GM23248 (cell line): ENCODE results near the gene UTS2. TPM values are rescaled to one million over a fixed set of nuclear protein-coding genes. Genes with fewer than 3 reads are reported as not detected.

Source experiments
- DNase-seq: peaks from one replicate; pipeline ENCODE4 v3.0.0-alpha.2; 2015
- H2AFZ ChIP-seq: fragments of 200-600 bp; sonication (generic); 2 replicates; pipeline ENCODE4 v1.6.1; 2016; ENCODE audit warnings: antibody characterized with exemption
- H3F3A ChIP-seq: fragments of 200-600 bp; sonication (generic); 2 replicates; pipeline ENCODE4 v1.6.1; 2016; ENCODE audit warnings: mild to moderate bottlenecking, antibody characterized with exemption, mixed run types; ENCODE audit not compliant: insufficient read depth
- H3K27ac ChIP-seq: fragments of 200-600 bp; sonication (generic); 2 replicates; pipeline ENCODE4 v1.5.1; 2016; ENCODE audit warnings: mild to moderate bottlenecking
- H3K27me3 ChIP-seq: fragments of 200-600 bp; sonication (generic); replicated peaks from 2 replicates; pipeline ENCODE4 v1.6.1; 2016; ENCODE audit warnings: mild to moderate bottlenecking; ENCODE audit not compliant: insufficient read depth
- H3K36me3 ChIP-seq: fragments of 200-600 bp; sonication (generic); 2 replicates; pipeline ENCODE4 v1.6.1; 2016; ENCODE audit warnings: low read depth, mild to moderate bottlenecking
- H3K4me1 ChIP-seq: fragments of 200-600 bp; sonication (generic); 2 replicates; pipeline ENCODE4 v1.6.1; 2016; ENCODE audit warnings: mild to moderate bottlenecking; ENCODE audit not compliant: insufficient read depth
- H3K4me2 ChIP-seq: fragments of 200-600 bp; sonication (generic); one replicate; pipeline ENCODE4 v1.6.1; 2016; ENCODE audit warnings: mild to moderate bottlenecking; ENCODE audit not compliant: unreplicated experiment
- H3K4me3 ChIP-seq: fragments of 200-600 bp; sonication (generic); 2 replicates; pipeline ENCODE4 v1.5.1; 2016; ENCODE audit warnings: mild to moderate bottlenecking
- H3K79me2 ChIP-seq: fragments of 200-600 bp; sonication (generic); 2 replicates; pipeline ENCODE4 v1.6.1; 2016; ENCODE audit warnings: mild to moderate bottlenecking; ENCODE audit not compliant: insufficient read depth
- H3K9ac ChIP-seq: fragments of 200-600 bp; sonication (generic); 2 replicates; pipeline ENCODE4 v1.6.1; 2016; ENCODE audit warnings: mild to moderate bottlenecking
- H3K9me2 ChIP-seq: fragments of 200-600 bp; sonication (generic); 2 replicates; pipeline ENCODE4 v1.6.1; 2016; ENCODE audit warnings: mixed run types, mild to moderate bottlenecking, moderate library complexity; ENCODE audit not compliant: insufficient read depth
- H3K9me3 ChIP-seq: fragments of 200-600 bp; sonication (generic); one replicate; pipeline ENCODE4 v1.6.1; 2017; ENCODE audit warnings: low read depth
- H4K20me1 ChIP-seq: fragments of 200-600 bp; sonication (generic); 2 replicates; pipeline ENCODE4 v1.6.0; 2016; ENCODE audit not compliant: insufficient read depth
- EZH2 ChIP-seq: fragments of 200-600 bp; sonication (generic); IDR thresholded peaks from 2 replicates; pipeline ENCODE4 v1.6.1; 2018; ENCODE audit warnings: antibody characterized with exemption, mild to moderate bottlenecking; ENCODE audit not compliant: insufficient read depth, poor library complexity, severe bottlenecking
- EZH2phosphoT487 ChIP-seq: fragments of 200-600 bp; sonication (generic); IDR thresholded peaks from 2 replicates; pipeline ENCODE4 v1.6.1; 2018; ENCODE audit warnings: antibody characterized with exemption, moderate library complexity, mild to moderate bottlenecking, low read depth; ENCODE audit not compliant: insufficient read depth
- WGBS, 2 experiments: methylation state at CpG; one replicate each; pipeline ENCODE4 v1.1.6; 2015 to 2017; ENCODE audit warnings: low lambda C conversion rate in 2 of 2, low coverage in 1 of 2; ENCODE audit errors: missing lambda C conversion rate in 2 of 2; 5-methylcytosine and 5-hydroxymethylcytosine counted together
- in situ Hi-C: fragments of 300-500 bp; cut with MboI; formaldehyde crosslinking; loops from 2 replicates; pipeline ENCODE4 v1.15.0; 2020
- polyA plus RNA-seq: library from polyadenylated mRNA; unstranded; fragments of >200 nt; fragmentation: Nextera tagmentation; extraction: Ambion mirVana; gene quantifications from 2 replicates; pipeline ENCODE4 v1.2.1, GENCODE V29; 2016
- total RNA-seq: library from RNA; depleted of rRNA; stranded (reverse); fragments of >200 nt; shearing (Covaris generic); gene quantifications from 2 replicates; pipeline ENCODE4 v1.2.3, GENCODE V29; 2014

UTS2 gene
- total and polyA plus RNA-seq, 2 experiments from 2014 or later, result not detected

DNA sequence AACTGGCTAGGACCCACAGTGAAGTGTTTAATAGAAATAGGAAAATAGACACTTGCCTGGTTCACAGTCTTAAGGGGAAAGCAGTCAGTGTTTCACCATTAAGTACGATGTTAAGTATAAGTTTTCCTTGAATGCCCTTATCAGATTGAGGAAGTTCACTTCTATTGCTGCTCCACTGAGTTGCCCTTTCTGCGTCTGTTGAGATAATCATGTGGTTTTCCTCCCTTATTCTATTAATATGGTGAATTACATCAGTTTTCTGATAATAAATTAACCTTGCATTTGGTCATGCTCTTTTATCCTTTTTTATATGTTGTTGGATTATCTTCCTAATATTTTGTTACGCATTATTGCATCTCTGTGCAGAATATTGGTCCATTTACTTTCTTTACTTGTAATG lies 21.4 kb downstream of the UTS2 start:
- no peaks in the 10 kb centered on the region for H3K9me3 ChIP-seq
- in situ Hi-C loops, result no loop called here
- no peak overlapping the region for H3K9ac ChIP-seq
- no peaks in the 10 kb centered on the region for H3K79me2 ChIP-seq
- no peaks in the 10 kb centered on the region for H3K9me2 ChIP-seq
- H3K27me3 ChIP-seq, result no peaks in the 10 kb centered on the region
- H3F3A ChIP-seq, result no peaks in the 10 kb centered on the region
- no peak overlapping the region for H3K4me3 ChIP-seq
- H3K27ac ChIP-seq, result no peak overlapping the region
- no peak overlapping the region for H3K4me2 ChIP-seq
- TF ChIP-seq EZH2phosphoT487 (no peak), EZH2 (no peak)
- H3K4me1 ChIP-seq, result no peaks in the 10 kb centered on the region
- WGBS, 2 experiments, result 93 to 94% methylated on average over 3 of the region's 3 CpGs
- H3K36me3 ChIP-seq, result peaks cover 1% of the 10 kb centered on the region; the same call in 1 of the 2 replicates
- DNase-seq, result no peak
- H4K20me1 ChIP-seq, result no peaks in the 10 kb centered on the region
- H2AFZ ChIP-seq, result no peak overlapping the region

DNA sequence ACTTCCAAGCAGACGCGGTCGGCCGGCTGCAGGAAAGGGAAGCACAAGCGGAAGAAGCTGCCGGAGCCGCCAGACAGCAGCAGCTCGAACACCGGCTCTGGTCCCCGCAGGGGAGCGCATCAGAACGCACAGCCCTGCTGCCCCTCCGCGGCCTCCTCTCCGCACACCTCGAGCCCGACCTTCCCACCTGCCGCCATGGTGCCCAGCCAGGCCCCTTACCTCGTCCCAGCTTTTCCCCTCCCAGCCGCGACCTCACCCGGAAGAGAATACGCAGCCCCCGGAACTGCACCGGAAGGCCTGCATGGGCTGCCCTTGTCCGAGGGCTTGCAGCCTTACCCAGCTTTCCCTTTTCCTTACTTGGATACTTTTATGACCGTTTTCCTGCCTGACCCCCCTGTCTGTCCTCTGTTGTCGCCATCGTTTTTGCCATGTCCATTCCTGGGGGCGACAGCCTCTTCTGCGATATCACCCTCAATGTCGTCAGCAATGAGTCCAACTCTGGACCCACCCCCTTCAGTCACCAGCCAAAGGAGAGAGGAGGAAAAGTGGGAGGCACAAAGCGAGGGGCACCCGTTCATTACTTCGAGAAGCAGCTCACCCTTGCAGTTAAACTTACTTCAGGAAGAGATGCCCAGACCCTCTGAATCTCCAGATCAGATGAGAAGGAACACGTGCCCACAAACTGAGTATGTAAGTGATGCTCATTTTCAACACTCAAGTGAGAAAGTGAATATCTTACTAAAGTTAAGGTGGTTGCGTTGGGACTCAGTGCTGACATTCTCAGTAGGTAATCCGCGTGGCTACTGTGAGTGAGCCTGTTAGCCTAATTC lies 25.5 kb downstream of the UTS2 start:
- in situ Hi-C loops, result no loop called here
- no peak for DNase-seq

DNA sequence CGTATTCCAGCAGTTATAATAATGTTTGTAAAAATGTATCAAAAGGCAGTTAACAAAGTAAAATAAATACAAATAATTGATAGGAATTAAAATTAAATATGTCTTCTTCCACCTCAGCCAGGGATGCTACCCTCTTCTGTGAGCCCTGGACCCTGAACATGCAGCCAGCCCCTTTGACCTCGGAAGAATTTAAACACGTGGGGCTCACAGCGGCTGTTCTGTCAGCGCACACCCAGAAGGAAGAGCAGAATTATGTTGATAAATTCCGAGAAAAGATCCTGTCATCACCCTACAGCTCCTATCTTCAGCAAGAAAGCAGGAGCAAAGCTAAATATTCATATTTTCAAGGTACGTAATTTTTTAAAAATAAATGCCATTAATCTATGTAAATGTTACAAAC lies 26.5 kb downstream of the UTS2 start:
- no peaks in the 10 kb centered on the region for H4K20me1 ChIP-seq
- H2AFZ ChIP-seq, result no peak overlapping the region
- no peaks in the 10 kb centered on the region for H3F3A ChIP-seq
- no peak overlapping the region for H3K9ac ChIP-seq
- no peak overlapping the region for H3K4me2 ChIP-seq
- H3K27ac ChIP-seq, result no peak overlapping the region
- no peak overlapping the region for H3K4me3 ChIP-seq
- no peaks in the 10 kb centered on the region for H3K9me3 ChIP-seq
- TF ChIP-seq EZH2phosphoT487 (no peak), EZH2 (no peak)
- H3K36me3 ChIP-seq, result no peaks in the 10 kb centered on the region; the same call in 1 of the 2 replicates
- in situ Hi-C loops, result no loop called here
- no peaks in the 10 kb centered on the region for H3K9me2 ChIP-seq
- no peaks in the 10 kb centered on the region for H3K79me2 ChIP-seq
- DNase-seq, result no peak
- 86% methylated on average over 7 of the region's 7 CpGs for WGBS, 2 experiments
- H3K4me1 ChIP-seq, result no peaks in the 10 kb centered on the region
- H3K27me3 ChIP-seq, result no peaks in the 10 kb centered on the region

More for the DNA sequence above, 25.5 kb downstream of the UTS2 start:
- Histone ChIP-seq H2AFZ (no peak overlapping the region), H3K4me2 (no peak overlapping the region), H3K27ac (no peak overlapping the region), H3K4me1 (no peaks in the 10 kb centered on the region), H3K27me3 (no peaks in the 10 kb centered on the region), H3K79me2 (no peaks in the 10 kb centered on the region), H3F3A (no peaks in the 10 kb centered on the region), H3K9me3 (no peaks in the 10 kb centered on the region), H3K9me2 (no peaks in the 10 kb centered on the region), H4K20me1 (no peaks in the 10 kb centered on the region), H3K36me3 (no peaks in the 10 kb centered on the region; the same call in 1 of the 2 replicates), H3K4me3 (no peak overlapping the region), H3K9ac (no peak overlapping the region)
- no peak for TF ChIP-seq EZH2phosphoT487
- no peak for TF ChIP-seq EZH2
- WGBS, 2 experiments, result 91% methylated on average over 39 of the region's 39 CpGs

DNA sequence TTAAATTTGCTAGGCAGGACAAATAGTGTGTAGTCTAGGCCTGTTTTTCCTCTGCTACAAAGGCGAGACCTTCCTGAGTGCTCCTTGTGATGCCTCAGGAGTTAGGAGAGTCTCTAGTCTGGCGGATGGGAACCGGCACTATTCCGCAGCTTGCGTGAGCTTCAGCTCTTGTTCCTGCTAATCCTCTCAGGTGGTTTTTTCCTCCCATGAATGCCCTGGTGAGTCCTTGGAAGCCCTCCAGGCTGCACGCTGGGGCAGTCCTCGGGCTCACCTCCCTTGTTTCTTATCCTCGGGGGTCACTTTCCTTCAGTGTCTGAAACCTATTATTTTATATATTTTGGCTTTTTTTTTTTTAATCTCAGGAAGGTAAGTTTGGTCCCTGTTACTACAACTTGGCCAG lies 28.2 kb downstream of the UTS2 start:
- no peak overlapping the region for H3K27ac ChIP-seq
- no peak for TF ChIP-seq EZH2
- H3K9me3 ChIP-seq, result no peaks in the 10 kb centered on the region
- H3K9ac ChIP-seq, result no peak overlapping the region
- no peaks in the 10 kb centered on the region for H3K4me1 ChIP-seq
- 95 to 96% methylated on average over 8 of the region's 8 CpGs for whole genome bisulfite sequencing, 2 experiments
- H3K4me3 ChIP-seq, result no peak overlapping the region
- no peak overlapping the region for H2AFZ ChIP-seq
- no peaks in the 10 kb centered on the region for H4K20me1 ChIP-seq
- in situ Hi-C loops, result no loop called here
- no peak overlapping the region for H3K4me2 ChIP-seq
- H3K79me2 ChIP-seq, result no peaks in the 10 kb centered on the region
- no peaks in the 10 kb centered on the region for H3K27me3 ChIP-seq
- DNase-seq, result no peak
- H3K9me2 ChIP-seq, result no peaks in the 10 kb centered on the region
- H3K36me3 ChIP-seq, result no peaks in the 10 kb centered on the region; the same call in 1 of the 2 replicates
- H3F3A ChIP-seq, result no peaks in the 10 kb centered on the region
